ENCODE data around the gene KHNYN.

KHNYN gene

GRCh38 chr14:24397639-24398292, 32.0 kb upstream of the KHNYN start:
- no peak for TF ChIP-seq CTCF (IDR thresholded peaks at IDR 0.05; ENCODE audit: insufficient read depth, missing control alignments)
- FAIRE-seq (no peak), DNase-seq (ENCODE audit: insufficient read length, low spot score) (no peak)

GRCh38 chr14:24398293-24398652, 31.5 kb upstream of the KHNYN start:
- FAIRE-seq (no peak), DNase-seq (ENCODE audit: insufficient read length, low spot score) (no peak)
- no peak for TF ChIP-seq CTCF (IDR thresholded peaks at IDR 0.05; ENCODE audit: insufficient read depth, missing control alignments)

- TF ChIP-seq CTCF (IDR thresholded peaks at IDR 0.05; ENCODE audit: insufficient read depth, missing control alignments), result no peak
- DNase-seq (ENCODE audit: insufficient read length, low spot score) (peak; percentile 53), FAIRE-seq (no peak)
These were observed 30.9 kb upstream of the KHNYN start, which contains the start of gene NYNRIN for GRCh38 chr14:24398653-24399446. Gene NYNRIN (plus strand): TSS chr14:24399003. CDS start chr14:24399247, 244 bp downstream.

- DNase-seq (ENCODE audit: insufficient read length, low spot score) (no peak), FAIRE-seq (no peak)
These were observed 30.3 kb upstream of the KHNYN start for GRCh38 chr14:24399447-24399822.

GRCh38 chr14:24399999-24400718, 29.6 kb upstream of the KHNYN start:
- FAIRE-seq (no peak), DNase-seq (ENCODE audit: insufficient read length, low spot score) (no peak)
- no peak for TF ChIP-seq CTCF (IDR thresholded peaks at IDR 0.05; ENCODE audit: insufficient read depth, missing control alignments)

More at GRCh38 chr14:24399447-24399822, 30.3 kb upstream of the KHNYN start:
- TF ChIP-seq CTCF (IDR thresholded peaks at IDR 0.05; ENCODE audit: insufficient read depth, missing control alignments), result no peak

GRCh38 chr14:24401810-24402702, 27.7 kb upstream of the KHNYN start:
- DNase-seq (ENCODE audit: insufficient read length, low spot score), result no peak
- no peak for FAIRE-seq
- TF ChIP-seq CTCF (IDR thresholded peaks at IDR 0.05; ENCODE audit: insufficient read depth, missing control alignments), result no peak

Measured in D721Med (cell line).